ENCODE results near the gene ISOC1. TPM values are rescaled to one million over a fixed set of nuclear protein-coding genes. Genes with fewer than 3 reads are reported as not detected.
A peak's percentile ranks its signal among the peaks of the same experiment; 100 is the strongest.

The ISOC1 gene
- total RNA-seq, 1 donor from 2014 or later, result 26.3 TPM

DNA sequence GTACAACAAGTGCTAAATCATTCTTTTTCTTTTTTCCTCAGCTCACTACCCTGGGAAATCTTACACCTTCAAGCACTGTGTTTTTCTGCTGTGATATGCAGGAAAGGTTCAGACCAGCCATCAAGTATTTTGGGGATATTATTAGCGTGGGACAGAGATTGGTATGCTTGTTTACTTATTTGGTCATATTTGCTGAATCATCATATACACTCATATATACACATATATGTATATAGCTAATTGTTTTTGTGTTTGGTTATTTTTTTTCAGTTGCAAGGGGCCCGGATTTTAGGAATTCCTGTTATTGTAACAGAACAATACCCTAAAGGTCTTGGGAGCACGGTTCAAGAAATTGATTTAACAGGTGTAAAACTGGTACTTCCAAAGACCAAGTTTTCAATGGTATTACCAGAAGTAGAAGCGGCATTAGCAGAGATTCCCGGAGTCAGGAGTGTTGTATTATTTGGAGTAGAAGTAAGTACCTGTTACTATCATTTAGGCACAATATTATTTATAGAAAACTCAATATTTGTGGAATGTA, 10.4 kb downstream of the ISOC1 start:
- Mint-ChIP-seq H3K36me3 (peaks cover 27% of the 10 kb centered on the region), H3K4me1 (ENCODE audit: unreplicated experiment) (peaks cover 6% of the 10 kb centered on the region), H3K27me3 (no peaks in the 10 kb centered on the region), H3K4me3 (no peak overlapping the region), H3K27ac (no peak overlapping the region), H3K9me3 (no peaks in the 10 kb centered on the region)
- TF ChIP-seq, protein P1, sequence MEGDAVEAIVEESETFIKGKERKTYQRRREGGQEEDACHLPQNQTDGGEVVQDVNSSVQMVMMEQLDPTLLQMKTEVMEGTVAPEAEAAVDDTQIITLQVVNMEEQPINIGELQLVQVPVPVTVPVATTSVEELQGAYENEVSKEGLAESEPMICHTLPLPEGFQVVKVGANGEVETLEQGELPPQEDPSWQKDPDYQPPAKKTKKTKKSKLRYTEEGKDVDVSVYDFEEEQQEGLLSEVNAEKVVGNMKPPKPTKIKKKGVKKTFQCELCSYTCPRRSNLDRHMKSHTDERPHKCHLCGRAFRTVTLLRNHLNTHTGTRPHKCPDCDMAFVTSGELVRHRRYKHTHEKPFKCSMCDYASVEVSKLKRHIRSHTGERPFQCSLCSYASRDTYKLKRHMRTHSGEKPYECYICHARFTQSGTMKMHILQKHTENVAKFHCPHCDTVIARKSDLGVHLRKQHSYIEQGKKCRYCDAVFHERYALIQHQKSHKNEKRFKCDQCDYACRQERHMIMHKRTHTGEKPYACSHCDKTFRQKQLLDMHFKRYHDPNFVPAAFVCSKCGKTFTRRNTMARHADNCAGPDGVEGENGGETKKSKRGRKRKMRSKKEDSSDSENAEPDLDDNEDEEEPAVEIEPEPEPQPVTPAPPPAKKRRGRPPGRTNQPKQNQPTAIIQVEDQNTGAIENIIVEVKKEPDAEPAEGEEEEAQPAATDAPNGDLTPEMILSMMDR (conservative IDR thresholded peaks at IDR 0.05), result no peak
- DNase-seq (ENCODE audit: extremely low spot score, unreplicated experiment), result no peak

DNA sequence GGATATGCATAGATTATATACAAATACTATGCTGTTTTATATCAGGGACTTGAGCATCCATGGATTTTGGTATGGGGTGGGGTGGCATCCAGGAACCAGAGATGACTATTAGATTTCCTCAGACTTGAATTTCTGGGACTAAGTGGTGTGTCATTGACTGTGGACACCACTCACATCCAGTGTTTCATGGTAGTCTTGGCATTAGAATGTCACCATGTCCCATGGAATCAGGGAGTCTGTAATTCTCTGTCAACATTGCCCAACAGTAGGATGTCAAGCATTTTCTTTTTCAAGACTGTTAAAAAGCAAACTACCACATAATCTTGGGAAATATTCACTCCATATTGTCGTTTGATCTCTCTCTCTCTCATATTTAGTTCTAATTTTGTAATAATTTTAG, 13.1 kb downstream of the ISOC1 start:
- H3K27me3 Mint-ChIP-seq, result no peaks in the 10 kb centered on the region
- TF ChIP-seq, protein P1 (conservative IDR thresholded peaks at IDR 0.05), result no peak
- H3K4me3 Mint-ChIP-seq, result no peak overlapping the region
- H3K4me1 Mint-ChIP-seq (ENCODE audit: unreplicated experiment), result no peaks in the 10 kb centered on the region
- no peak for DNase-seq (ENCODE audit: extremely low spot score, unreplicated experiment)
- no peak overlapping the region for H3K27ac Mint-ChIP-seq
- H3K36me3 Mint-ChIP-seq, result peaks cover 27% of the 10 kb centered on the region
- no peaks in the 10 kb centered on the region for H3K9me3 Mint-ChIP-seq

DNA sequence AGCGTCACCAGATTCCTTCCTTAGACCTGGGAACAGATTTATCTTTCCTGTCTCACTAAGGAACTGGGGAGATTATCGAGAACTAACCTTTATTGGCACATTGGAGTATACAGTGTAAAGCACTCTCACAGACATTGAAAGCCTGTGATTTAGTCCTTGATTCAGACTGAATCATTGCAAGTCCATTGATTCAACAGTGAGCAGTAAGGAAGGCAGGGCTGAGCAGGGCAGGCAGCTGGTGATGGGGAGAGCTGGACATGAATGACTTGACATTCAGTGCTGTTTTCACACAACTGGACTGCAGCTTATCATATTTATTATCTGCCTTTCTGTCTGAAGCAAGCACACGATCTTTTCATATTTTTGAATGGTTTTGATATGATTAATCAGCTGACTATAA, 16.2 kb downstream of the ISOC1 start:
- DNase-seq (ENCODE audit: extremely low spot score, unreplicated experiment), result no peak
- Mint-ChIP-seq H3K4me3 (no peak overlapping the region), H3K9me3 (no peaks in the 10 kb centered on the region), H3K4me1 (ENCODE audit: unreplicated experiment) (peaks cover 3% of the 10 kb centered on the region), H3K27me3 (no peaks in the 10 kb centered on the region), H3K27ac (no peak overlapping the region), H3K36me3 (peaks cover 21% of the 10 kb centered on the region)
- TF ChIP-seq, protein P1 (conservative IDR thresholded peaks at IDR 0.05), result no peak

DNA sequence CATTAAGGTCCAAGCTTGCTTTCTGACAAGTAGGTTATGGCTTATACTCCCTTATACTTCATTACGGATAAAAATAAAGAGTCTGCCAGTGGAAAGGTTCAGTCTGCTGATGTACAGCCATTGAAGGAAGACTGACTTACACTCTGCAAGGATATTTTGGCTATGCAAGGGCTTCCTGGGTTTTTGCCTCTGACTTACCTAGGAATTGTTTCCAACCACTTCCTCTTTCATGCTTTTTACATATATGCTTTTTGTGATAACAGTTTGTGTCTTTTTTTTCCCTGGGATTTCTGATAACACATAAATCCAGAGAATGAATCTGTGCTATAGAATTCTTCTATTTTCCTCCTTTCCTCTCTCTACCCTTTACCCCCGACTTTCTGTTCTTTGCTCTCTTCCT, 16.8 kb downstream of the ISOC1 start:
- peaks cover 16% of the 10 kb centered on the region for H3K36me3 Mint-ChIP-seq
- no peaks in the 10 kb centered on the region for H3K9me3 Mint-ChIP-seq
- TF ChIP-seq, protein P1 (conservative IDR thresholded peaks at IDR 0.05), result no peak
- H3K4me1 Mint-ChIP-seq (ENCODE audit: unreplicated experiment), result peaks cover 5% of the 10 kb centered on the region
- DNase-seq (ENCODE audit: extremely low spot score, unreplicated experiment), result no peak
- H3K27me3 Mint-ChIP-seq, result no peaks in the 10 kb centered on the region
- no peak overlapping the region for H3K27ac Mint-ChIP-seq
- H3K4me3 Mint-ChIP-seq, result no peak overlapping the region

DNA sequence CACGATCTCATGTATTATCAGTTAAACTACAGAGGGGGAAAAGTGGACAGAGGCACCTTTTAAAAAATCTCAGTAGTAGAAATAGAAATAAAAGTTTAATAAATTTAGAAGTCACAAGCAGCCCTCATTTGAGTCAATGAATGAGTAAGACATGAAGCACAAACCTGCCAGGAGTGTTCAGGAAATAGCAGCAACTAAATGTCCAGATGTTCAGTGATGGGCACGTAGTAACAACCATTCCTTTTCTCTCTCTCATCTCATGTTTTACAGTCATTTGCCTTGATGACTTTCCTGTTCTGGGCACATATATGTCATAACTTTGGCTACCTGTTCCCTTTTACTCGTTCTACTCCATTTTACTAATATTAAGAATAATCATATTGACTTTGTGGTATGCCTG, 17.7 kb downstream of the ISOC1 start:
- H3K27ac Mint-ChIP-seq, result no peak overlapping the region
- peaks cover 5% of the 10 kb centered on the region for H3K4me1 Mint-ChIP-seq (ENCODE audit: unreplicated experiment)
- H3K4me3 Mint-ChIP-seq, result no peak overlapping the region
- H3K9me3 Mint-ChIP-seq, result no peaks in the 10 kb centered on the region
- no peaks in the 10 kb centered on the region for H3K27me3 Mint-ChIP-seq
- H3K36me3 Mint-ChIP-seq, result peaks cover 9% of the 10 kb centered on the region
- TF ChIP-seq, protein P1 (conservative IDR thresholded peaks at IDR 0.05), result no peak
- DNase-seq (ENCODE audit: extremely low spot score, unreplicated experiment), result no peak

DNA sequence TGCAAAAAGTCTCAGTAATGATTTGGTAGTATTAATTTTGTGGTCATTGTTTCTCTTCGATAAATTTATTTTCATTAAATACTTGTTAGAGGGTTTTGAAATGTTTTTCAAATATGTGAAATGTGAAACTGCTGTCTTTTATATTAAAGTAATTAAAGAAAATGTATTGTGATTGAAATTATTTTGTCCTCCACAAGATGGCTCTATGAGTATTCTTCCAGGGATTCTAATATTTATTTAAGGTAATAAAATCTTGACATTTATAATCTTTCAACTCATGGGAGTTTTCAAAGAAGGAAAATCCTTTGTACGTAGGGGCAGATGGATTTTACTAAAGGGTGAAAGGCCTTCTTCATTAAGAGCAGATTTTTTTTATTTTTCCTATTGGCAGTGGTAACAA, 19.3 kb downstream of the ISOC1 start:
- DNase-seq (ENCODE audit: extremely low spot score, unreplicated experiment), result no peak
- no peak overlapping the region for H3K27ac Mint-ChIP-seq
- no peaks in the 10 kb centered on the region for H3K9me3 Mint-ChIP-seq
- H3K27me3 Mint-ChIP-seq, result no peaks in the 10 kb centered on the region
- TF ChIP-seq, protein P1 (conservative IDR thresholded peaks at IDR 0.05), result peak; percentile 26
- H3K36me3 Mint-ChIP-seq, result peaks cover 13% of the 10 kb centered on the region
- H3K4me3 Mint-ChIP-seq, result no peak overlapping the region
- peaks cover 17% of the 10 kb centered on the region for H3K4me1 Mint-ChIP-seq (ENCODE audit: unreplicated experiment)

Data from type B pancreatic cell (in vitro differentiated cells).